ENCODE measurements around the gene PPP3CA. TPM values are rescaled to one million over a fixed set of nuclear protein-coding genes. Genes with fewer than 3 reads are reported as not detected.

PPP3CA gene
- total and polyA plus RNA-seq, 2 of the 8 experiments (the other 6 are each of a cell fraction or from before 2014, with no cell fraction given): 7.9 to 35.0 TPM

- no peak overlapping the region for H2BK5ac ChIP-seq (ENCODE audit: low read depth, low read length)
- no peak overlapping the region for H2BK120ac ChIP-seq (replicated peaks; ENCODE audit: low read depth, low read length)
- H3K18ac ChIP-seq (ENCODE audit: extremely low read depth, low read length): no peak overlapping the region
- H3K9ac ChIP-seq (replicated peaks in 1 of 4; ENCODE audit: extremely low read depth in 1 of 4, low read depth in 3 of 4, low read length in 3 of 4): no peak overlapping the region
- H2BK15ac ChIP-seq (ENCODE audit: low read length): no peak overlapping the region
- no peak overlapping the region for H3K14ac ChIP-seq (ENCODE audit: insufficient read length)
- 85% methylated on average over 3 of the region's 3 CpGs; no CpG with 5 or more reads in 1 of the 2 experiments for WGBS, 2 experiments (ENCODE audit: extremely low coverage in 1 of 2, insufficient coverage in 1 of 2, insufficient read length in 1 of 2, insufficient replicate concordance in 2 of 2, low coverage in 1 of 2, low lambda C conversion rate in 2 of 2, missing lambda C conversion rate in 1 of 2)
- H4K8ac ChIP-seq (ENCODE audit: extremely low read depth, insufficient read depth, low read length): no peak overlapping the region
- ChIA-PET POLR2A (ENCODE audit: partially characterized antibody) (no interaction called here), CTCF (ENCODE audit: partially characterized antibody) (no interaction called here)
- no peaks in the 10 kb centered on the region for H3K79me1 ChIP-seq (ENCODE audit: low read depth, low read length)
- no peak overlapping the region for H3K27ac ChIP-seq (ENCODE audit: low read depth, low read length)
- peaks cover 0 to 4% of the 10 kb centered on the region in 2 experiments; a peak in 1 of 4 replicates for H3K79me2 ChIP-seq (ENCODE audit: control insufficient read depth in 1 of 2, insufficient read depth in 2 of 2, low read length in 2 of 2)
- no peak overlapping the region for H3K4ac ChIP-seq (replicated peaks; ENCODE audit: insufficient read length, low read depth, low read length)
- no peak overlapping the region for H3K56ac ChIP-seq (replicated peaks; ENCODE audit: insufficient read length, low read depth, low read length)
- FAIRE-seq: no peak
- H2AFZ ChIP-seq (ENCODE audit: low read length): no peak overlapping the region
- H3K36me3 ChIP-seq (ENCODE audit: control insufficient read depth in 2 of 4, insufficient read depth in 4 of 4, low read length in 3 of 4): no peaks in the 10 kb centered on the region
- no peak overlapping the region for H4K91ac ChIP-seq (replicated peaks; ENCODE audit: insufficient read length, low read length)
- no peak overlapping the region for H2BK12ac ChIP-seq (ENCODE audit: low read depth, low read length)
- H3K4me1 ChIP-seq (replicated peaks in 1 of 4; ENCODE audit: control insufficient read depth in 3 of 4, insufficient read depth in 4 of 4, low read length in 3 of 4): 0 out of 7 replicates have a peak, but pooled peaks cover 0 to 3% (median under 1%) of the 10 kb centered on the region in 4 experiments
- H3K9me3 ChIP-seq (ENCODE audit: insufficient read depth in 2 of 2, low read depth in 1 of 2, low read length in 1 of 2): no peaks in the 10 kb centered on the region
- no peak overlapping the region for H3K4me2 ChIP-seq (ENCODE audit: insufficient read depth in 1 of 2, low read depth in 2 of 2, low read length in 2 of 2)
- no peak overlapping the region for H3K23ac ChIP-seq (ENCODE audit: insufficient read length)
- DNase-seq (ENCODE audit: low read depth in 1 of 2, low spot score in 2 of 2): no peak
- H3K23me2 ChIP-seq (ENCODE audit: low read depth, low read length): no peaks in the 10 kb centered on the region
- no peak overlapping the region for H2AK5ac ChIP-seq (ENCODE audit: low read depth, low read length)
- TF ChIP-seq MAX (IDR thresholded peaks at IDR 0.05) (no peak), RFX5 (IDR thresholded peaks at IDR 0.05; ENCODE audit: borderline replicate concordance, low read depth, low read length) (no peak), CTCF (IDR thresholded peaks at IDR 0.05; ENCODE audit: control extremely low read depth in 1 of 3, insufficient read depth in 1 of 3, low read depth in 1 of 3, low read length in 3 of 3) (no peak), SP4 (IDR thresholded peaks at IDR 0.05; ENCODE audit: low read length) (no peak), TAF1 (IDR thresholded peaks at IDR 0.05; ENCODE audit: low read depth, low read length) (no peak), ATF3 (IDR thresholded peaks at IDR 0.05; ENCODE audit: insufficient read depth, low read depth, low read length) (no peak), HDAC6 (IDR thresholded peaks at IDR 0.05; ENCODE audit: low read depth, low read length) (no peak), SIX5 (IDR thresholded peaks at IDR 0.05; ENCODE audit: low read depth, low read length) (no peak), BACH1 (IDR thresholded peaks at IDR 0.05; ENCODE audit: low read length) (no peak), CBX8 (IDR thresholded peaks at IDR 0.05; ENCODE audit: borderline replicate concordance, low read depth, low read length) (no peak)
- no peaks in the 10 kb centered on the region for H4K20me1 ChIP-seq (replicated peaks in 1 of 2; ENCODE audit: control insufficient read depth in 1 of 2, insufficient read depth in 2 of 2, low read length in 2 of 2)
- no peak overlapping the region for H4K5ac ChIP-seq (ENCODE audit: insufficient read length, low read depth, low read length)
- no peak overlapping the region for H3K4me3 ChIP-seq (ENCODE audit: extremely low read depth in 1 of 4, insufficient read depth in 2 of 4, low read depth in 3 of 4, low read length in 4 of 4)
- H3K27me3 ChIP-seq (replicated peaks in 1 of 4; ENCODE audit: control insufficient read depth in 3 of 4, extremely low read depth in 1 of 4, insufficient read depth in 3 of 4, low read length in 3 of 4): no peaks in the 10 kb centered on the region
- no peak overlapping the region for H2BK20ac ChIP-seq (ENCODE audit: low read length)
Measured at GRCh38 chr4:101135371-101136010, 211.8 kb downstream of the PPP3CA start.

Data from H1 (cell line).